ENCODE results near the gene CCSAP. TPM values are rescaled to one million over a fixed set of nuclear protein-coding genes. Genes with fewer than 3 reads are reported as not detected.

The CCSAP gene
- total and polyA plus RNA-seq, 4 experiments from 2014 or later, result 3.9 to 18.3 (median 10.8) TPM

GRCh38 chr1:229316166-229316565, 26.7 kb downstream of the CCSAP start:
- Mint-ChIP-seq H3K4me3 (no peak overlapping the region), H3K27ac (no peak overlapping the region), H3K4me1 (peaks cover 0 to 2% (median 0%) of the 10 kb centered on the region in 4 donors), H3K27me3 (no peaks in the 10 kb centered on the region), H3K9me3 (no peaks in the 10 kb centered on the region), H3K36me3 (peaks cover 19 to 35% of the 10 kb centered on the region in 2 donors)
- H3K4me3 ChIP-seq (ENCODE audit: low read length in 2 of 2), result no peak overlapping the region
- no peaks in the 10 kb centered on the region for H3K36me3 ChIP-seq (ENCODE audit: insufficient read depth, low read length)
- no peak for DNase-seq
- intact Hi-C loops (cut with micrococcal nuclease), result no loop called here
- no peaks in the 10 kb centered on the region for H3K9me3 ChIP-seq (ENCODE audit: control insufficient read depth in 1 of 2, low read length in 2 of 2)
- ChIA-PET CTCF (ENCODE audit: partially characterized antibody) (no interaction called here), POLR2A (ENCODE audit: partially characterized antibody) (interaction anchor here (0.7 kb wide), 1 partner anchor 53 kb away, joined by 3 read pairs; no protein-coding TSS in a partner anchor)
- H3K4me1 ChIP-seq (ENCODE audit: insufficient read depth, low read length), result no peaks in the 10 kb centered on the region
- no peaks in the 10 kb centered on the region for H3K27me3 ChIP-seq (ENCODE audit: insufficient read depth, low read length)
- no peak overlapping the region for H3K27ac ChIP-seq (ENCODE audit: low read depth, low read length)

- no peaks in the 10 kb centered on the region for H3K27me3 ChIP-seq (ENCODE audit: insufficient read depth, low read length)
- POLR2A ChIA-PET (ENCODE audit: partially characterized antibody), result interaction anchor here (0.6 kb wide), 1 partner anchor 45 kb away, joined by 3 read pairs; no protein-coding TSS in a partner anchor
- H3K4me3 Mint-ChIP-seq, result no peak overlapping the region
- H3K27me3 Mint-ChIP-seq, result no peaks in the 10 kb centered on the region
- intact Hi-C loops (cut with micrococcal nuclease), result no loop called here
- H3K36me3 Mint-ChIP-seq, result peaks cover 40 to 46% of the 10 kb centered on the region in 2 donors
- H3K27ac Mint-ChIP-seq, result no peak overlapping the region
- H3K4me1 Mint-ChIP-seq, result peaks cover 0 to 2% (median 0%) of the 10 kb centered on the region in 4 donors
- no peak overlapping the region for H3K27ac ChIP-seq (ENCODE audit: low read depth, low read length)
- no peak overlapping the region for H3K4me3 ChIP-seq (ENCODE audit: low read length in 2 of 2)
- H3K9me3 ChIP-seq (ENCODE audit: control insufficient read depth in 1 of 2, low read length in 2 of 2), result no peaks in the 10 kb centered on the region
- H3K9me3 Mint-ChIP-seq, result no peaks in the 10 kb centered on the region
- no peaks in the 10 kb centered on the region for H3K4me1 ChIP-seq (ENCODE audit: insufficient read depth, low read length)
- DNase-seq, result no peak
- CTCF ChIA-PET (ENCODE audit: partially characterized antibody), result no interaction called here
- H3K36me3 ChIP-seq (ENCODE audit: insufficient read depth, low read length), result no peaks in the 10 kb centered on the region
Measured at GRCh38 chr1:229310833-229311232, 32.0 kb downstream of the CCSAP start.

GRCh38 chr1:229309684-229310083, 33.2 kb downstream of the CCSAP start:
- Mint-ChIP-seq H3K9me3 (no peaks in the 10 kb centered on the region), H3K4me3 (no peak overlapping the region), H3K4me1 (peaks cover 0 to 3% (median 0%) of the 10 kb centered on the region in 4 donors), H3K27me3 (no peaks in the 10 kb centered on the region), H3K36me3 (peaks cover 44 to 46% of the 10 kb centered on the region in 2 donors), H3K27ac (no peak overlapping the region)
- Histone ChIP-seq H3K36me3 (ENCODE audit: insufficient read depth, low read length) (no peaks in the 10 kb centered on the region), H3K4me1 (ENCODE audit: insufficient read depth, low read length) (no peaks in the 10 kb centered on the region), H3K27me3 (ENCODE audit: insufficient read depth, low read length) (no peaks in the 10 kb centered on the region), H3K9me3 (ENCODE audit: control insufficient read depth in 1 of 2, low read length in 2 of 2) (no peaks in the 10 kb centered on the region), H3K4me3 (ENCODE audit: low read length in 2 of 2) (no peak overlapping the region), H3K27ac (ENCODE audit: low read depth, low read length) (no peak overlapping the region)
- ChIA-PET POLR2A (ENCODE audit: partially characterized antibody) (no interaction called here), CTCF (ENCODE audit: partially characterized antibody) (no interaction called here)
- no peak for DNase-seq
- intact Hi-C loops (cut with micrococcal nuclease), result no loop called here

GRCh38 chr1:229309074-229309473, 33.8 kb downstream of the CCSAP start:
- DNase-seq, result no peak
- H3K36me3 ChIP-seq (ENCODE audit: insufficient read depth, low read length), result no peaks in the 10 kb centered on the region
- ChIA-PET POLR2A (ENCODE audit: partially characterized antibody) (no interaction called here), CTCF (ENCODE audit: partially characterized antibody) (no interaction called here)
- no peak overlapping the region for H3K4me3 Mint-ChIP-seq
- H3K4me1 ChIP-seq (ENCODE audit: insufficient read depth, low read length), result peaks cover 2% of the 10 kb centered on the region
- no peaks in the 10 kb centered on the region for H3K27me3 Mint-ChIP-seq
- H3K9me3 ChIP-seq (ENCODE audit: control insufficient read depth in 1 of 2, low read length in 2 of 2), result no peaks in the 10 kb centered on the region
- H3K9me3 Mint-ChIP-seq, result no peaks in the 10 kb centered on the region
- H3K4me3 ChIP-seq (ENCODE audit: low read length in 2 of 2), result no peak overlapping the region
- no peaks in the 10 kb centered on the region for H3K27me3 ChIP-seq (ENCODE audit: insufficient read depth, low read length)
- no peak overlapping the region for H3K27ac ChIP-seq (ENCODE audit: low read depth, low read length)
- peaks cover 50 to 52% of the 10 kb centered on the region in 2 donors for H3K36me3 Mint-ChIP-seq
- no peak overlapping the region for H3K27ac Mint-ChIP-seq
- intact Hi-C loops (cut with micrococcal nuclease), result no loop called here
- peaks cover 0 to 6% (median 1%) of the 10 kb centered on the region in 4 donors for H3K4me1 Mint-ChIP-seq

- ChIA-PET CTCF (ENCODE audit: partially characterized antibody) (no interaction called here), POLR2A (ENCODE audit: partially characterized antibody) (interaction anchor here (1.3 kb wide), 1 partner anchor 38 kb away, joined by 5 read pairs; the partner anchor contains the start of gene CCSAP)
- Mint-ChIP-seq H3K4me3 (no peak overlapping the region), H3K27me3 (no peaks in the 10 kb centered on the region), H3K9me3 (no peaks in the 10 kb centered on the region), H3K36me3 (peaks cover 43 to 56% of the 10 kb centered on the region in 2 donors), H3K4me1 (peaks cover 2 to 23% (median 6%) of the 10 kb centered on the region in 4 donors), H3K27ac (no peak overlapping the region)
- intact Hi-C loops (cut with micrococcal nuclease), result no loop called here
- no peaks in the 10 kb centered on the region for H3K9me3 ChIP-seq (ENCODE audit: control insufficient read depth in 1 of 2, low read length in 2 of 2)
- no peak overlapping the region for H3K4me3 ChIP-seq (ENCODE audit: low read length in 2 of 2)
- peaks cover under 1% of the 10 kb centered on the region for H3K36me3 ChIP-seq (ENCODE audit: insufficient read depth, low read length)
- no peak for DNase-seq
- peaks cover 10% of the 10 kb centered on the region for H3K4me1 ChIP-seq (ENCODE audit: insufficient read depth, low read length)
- H3K27ac ChIP-seq (ENCODE audit: low read depth, low read length), result no peak overlapping the region
- H3K27me3 ChIP-seq (ENCODE audit: insufficient read depth, low read length), result no peaks in the 10 kb centered on the region
Measured at GRCh38 chr1:229305392-229305791, 37.5 kb downstream of the CCSAP start.

GRCh38 chr1:229303855-229304254, 39.0 kb downstream of the CCSAP start:
- CTCF ChIA-PET (ENCODE audit: partially characterized antibody), result no interaction called here
- intact Hi-C loops (cut with micrococcal nuclease), result no loop called here
- Mint-ChIP-seq H3K4me1 (peaks cover 4 to 27% (median 6%) of the 10 kb centered on the region in 4 donors), H3K36me3 (peaks cover 49 to 63% of the 10 kb centered on the region in 2 donors), H3K9me3 (no peaks in the 10 kb centered on the region), H3K27me3 (no peaks in the 10 kb centered on the region), H3K4me3 (peak overlapping the region in 3 of 8 donors; percentile 13 to 34 (median 20)), H3K27ac (peak overlapping the region in 1 of 7 donors; percentile 51)
- no peaks in the 10 kb centered on the region for H3K27me3 ChIP-seq (ENCODE audit: insufficient read depth, low read length)
- H3K4me3 ChIP-seq (ENCODE audit: low read length in 2 of 2), result no peak overlapping the region
- peaks cover 13% of the 10 kb centered on the region for H3K36me3 ChIP-seq (ENCODE audit: insufficient read depth, low read length)
- no peaks in the 10 kb centered on the region for H3K9me3 ChIP-seq (ENCODE audit: control insufficient read depth in 1 of 2, low read length in 2 of 2)
- POLR2A ChIA-PET (ENCODE audit: partially characterized antibody), result no interaction called here
- H3K4me1 ChIP-seq (ENCODE audit: insufficient read depth, low read length), result peaks cover 10% of the 10 kb centered on the region
- DNase-seq, result no peak
- H3K27ac ChIP-seq (ENCODE audit: low read depth, low read length), result no peak overlapping the region

GRCh38 chr1:229302740-229303139, 40.1 kb downstream of the CCSAP start:
- Mint-ChIP-seq H3K27ac (peak overlapping the region in 2 of 7 donors; percentile 47 to 78), H3K36me3 (peaks cover 42 to 61% of the 10 kb centered on the region in 2 donors), H3K27me3 (no peaks in the 10 kb centered on the region), H3K4me3 (no peak overlapping the region), H3K4me1 (peaks cover 4 to 27% (median 5%) of the 10 kb centered on the region in 4 donors), H3K9me3 (no peaks in the 10 kb centered on the region)
- no peaks in the 10 kb centered on the region for H3K9me3 ChIP-seq (ENCODE audit: control insufficient read depth in 1 of 2, low read length in 2 of 2)
- H3K27me3 ChIP-seq (ENCODE audit: insufficient read depth, low read length), result no peaks in the 10 kb centered on the region
- intact Hi-C loops (cut with micrococcal nuclease), result no loop called here
- no peak for DNase-seq
- peaks cover 15% of the 10 kb centered on the region for H3K36me3 ChIP-seq (ENCODE audit: insufficient read depth, low read length)
- H3K27ac ChIP-seq (ENCODE audit: low read depth, low read length), result no peak overlapping the region
- H3K4me1 ChIP-seq (ENCODE audit: insufficient read depth, low read length), result peaks cover 10% of the 10 kb centered on the region
- POLR2A ChIA-PET (ENCODE audit: partially characterized antibody), result no interaction called here
- no peak overlapping the region for H3K4me3 ChIP-seq (ENCODE audit: low read length in 2 of 2)
- CTCF ChIA-PET (ENCODE audit: partially characterized antibody), result no interaction called here

Measured in CD4-positive, alpha-beta memory T cell (primary cell).